H9 (cell line): ENCODE data around the gene VPS39. TPM values are rescaled to one million over a fixed set of nuclear protein-coding genes. Genes with fewer than 3 reads are reported as not detected.

ENCODE experiments used
- DNase-seq: peaks from one replicate; pipeline ENCODE4 v3.0.0-alpha.2; 2017
- H2AFZ ChIP-seq: one replicate; pipeline ENCODE4 v1.6.1; 2013; ENCODE audit warnings: mild to moderate bottlenecking, low read length, control low read depth, moderate library complexity
- H2AK5ac ChIP-seq: 2 replicates; pipeline ENCODE4 v1.6.1; 2013; ENCODE audit warnings: low read length, control low read depth, mixed read lengths; ENCODE audit not compliant: insufficient read length
- H2BK120ac ChIP-seq: one replicate; pipeline ENCODE4 v1.6.1; 2013; ENCODE audit warnings: low read depth, mild to moderate bottlenecking, low read length, control low read depth, inconsistent platforms; ENCODE audit not compliant: poor library complexity, severe bottlenecking
- H2BK12ac ChIP-seq: 2 replicates; pipeline ENCODE4 v1.6.1; 2013; ENCODE audit warnings: low read length, control low read depth, mixed read lengths, low read depth; ENCODE audit not compliant: insufficient read length
- H2BK15ac ChIP-seq: 2 replicates; pipeline ENCODE4 v1.6.1; 2013; ENCODE audit warnings: low read depth, low read length, control low read depth
- H2BK20ac ChIP-seq: one replicate; pipeline ENCODE4 v1.6.1; 2013; ENCODE audit warnings: low read depth, mild to moderate bottlenecking, low read length, control low read depth, inconsistent platforms; ENCODE audit not compliant: poor library complexity, severe bottlenecking
- H2BK5ac ChIP-seq: 2 replicates; pipeline ENCODE4 v1.6.1; 2013; ENCODE audit warnings: low read length, control low read depth, mixed read lengths; ENCODE audit not compliant: insufficient read length
- H3K14ac ChIP-seq: 2 replicates; pipeline ENCODE4 v1.6.1; 2013; ENCODE audit warnings: low read length, control low read depth; ENCODE audit not compliant: insufficient read depth
- H3K18ac ChIP-seq: 2 replicates; pipeline ENCODE4 v1.6.1; 2013; ENCODE audit warnings: low read depth, mild to moderate bottlenecking, mixed read lengths, low read length, control low read depth; ENCODE audit not compliant: insufficient read length
- H3K23ac ChIP-seq: 2 replicates; pipeline ENCODE4 v1.6.1; 2013; ENCODE audit warnings: low read length, control low read depth, mixed read lengths, low read depth; ENCODE audit not compliant: insufficient read length
- H3K23me2 ChIP-seq: 2 replicates; pipeline ENCODE4 v1.6.1; 2013; ENCODE audit warnings: low read depth, mild to moderate bottlenecking, mixed read lengths, low read length, control low read depth; ENCODE audit not compliant: insufficient read length, poor library complexity, severe bottlenecking
- H3K27ac ChIP-seq: 2 replicates; pipeline ENCODE4 v1.5.1; 2013; ENCODE audit warnings: low read length, control low read depth, mixed read lengths, low read depth; ENCODE audit not compliant: insufficient read length
- H3K27me3 ChIP-seq: 2 replicates; pipeline ENCODE4 v1.6.1; 2013; ENCODE audit warnings: low read length, control low read depth, inconsistent platforms; ENCODE audit not compliant: insufficient read depth
- H3K4ac ChIP-seq: 2 replicates; pipeline ENCODE4 v1.6.1; 2013; ENCODE audit warnings: low read depth, mild to moderate bottlenecking, control low read depth, inconsistent platforms, low read length, moderate library complexity
- H3K4me1 ChIP-seq: 2 replicates; pipeline ENCODE4 v1.6.1; 2013; ENCODE audit warnings: low read length, control low read depth, inconsistent platforms; ENCODE audit not compliant: insufficient read depth
- H3K4me2 ChIP-seq: 2 replicates; pipeline ENCODE4 v1.6.1; 2013; ENCODE audit warnings: low read length, control low read depth, mixed read lengths; ENCODE audit not compliant: insufficient read length, insufficient read depth
- H3K56ac ChIP-seq: 2 replicates; pipeline ENCODE4 v1.6.1; 2013; ENCODE audit warnings: low read depth, mild to moderate bottlenecking, mixed read lengths, low read length, control low read depth; ENCODE audit not compliant: insufficient read length
- H3K79me1 ChIP-seq: 2 replicates; pipeline ENCODE4 v1.6.1; 2013; ENCODE audit warnings: low read depth, mild to moderate bottlenecking, moderate library complexity, low read length, control low read depth, inconsistent platforms; ENCODE audit not compliant: insufficient read depth, poor library complexity, severe bottlenecking
- H3K79me2 ChIP-seq: 2 replicates; pipeline ENCODE4 v1.6.1; 2013; ENCODE audit warnings: low read length, control low read depth, inconsistent platforms; ENCODE audit not compliant: insufficient read depth
- H3K9ac ChIP-seq: 2 replicates; pipeline ENCODE4 v1.6.1; 2013; ENCODE audit warnings: low read length, control low read depth, mixed read lengths; ENCODE audit not compliant: insufficient read length; ENCODE audit errors: extremely low read depth
- H3K9me3 ChIP-seq: one replicate; pipeline ENCODE4 v1.6.1; 2013; ENCODE audit warnings: low read depth, low read length, inconsistent platforms; ENCODE audit not compliant: control insufficient read depth
- H3T11ph ChIP-seq: one replicate; pipeline ENCODE4 v1.6.1; 2013; ENCODE audit warnings: mild to moderate bottlenecking, low read length, control low read depth, inconsistent platforms
- H4K20me1 ChIP-seq: one replicate; pipeline ENCODE4 v1.6.1; 2013; ENCODE audit not compliant: control insufficient read depth, insufficient read length, insufficient read depth
- H4K5ac ChIP-seq: 2 replicates; pipeline ENCODE4 v1.6.1; 2013; ENCODE audit warnings: low read depth, mild to moderate bottlenecking, mixed read lengths, low read length, control low read depth; ENCODE audit not compliant: insufficient read length
- H4K8ac ChIP-seq: replicated peaks from 2 replicates; pipeline ENCODE4 v1.6.1; 2013; ENCODE audit warnings: low read length, control low read depth, mixed read lengths, low read depth; ENCODE audit not compliant: insufficient read length
- H4K91ac ChIP-seq: 2 replicates; pipeline ENCODE4 v1.6.1; 2013; ENCODE audit warnings: low read depth, mild to moderate bottlenecking, moderate library complexity, mixed read lengths, low read length, control low read depth; ENCODE audit not compliant: insufficient read length
- H3K27ac Mint-ChIP-seq, 3 experiments: 2 replicates in 2 of 3; 3 replicates in 1 of 3; pipeline ENCODE4 v1.8.0; 2020 to 2021; ENCODE audit warnings: mixed read lengths in 3 of 3, mild to moderate bottlenecking in 1 of 3, moderate library complexity in 1 of 3
- H3K27me3 Mint-ChIP-seq: 2 replicates; pipeline ENCODE4 v1.8.0; 2021; ENCODE audit warnings: low read depth, mild to moderate bottlenecking, moderate library complexity, mixed read lengths
- H3K36me3 Mint-ChIP-seq, 3 experiments: 2 replicates in 2 of 3; 3 replicates in 1 of 3; pipeline ENCODE4 v1.8.0; 2020 to 2021; ENCODE audit warnings: low read depth in 3 of 3, mixed read lengths in 3 of 3; ENCODE audit not compliant: insufficient read depth in 1 of 3
- H3K4me1 Mint-ChIP-seq, 2 experiments: 2 replicates each; pipeline ENCODE4 v1.8.0; 2020; ENCODE audit warnings: mixed read lengths in 2 of 2
- H3K4me3 Mint-ChIP-seq, 2 experiments: 2 replicates in 1 of 2; 3 replicates in 1 of 2; pipeline ENCODE4 v1.8.0; 2020 to 2021; ENCODE audit warnings: mild to moderate bottlenecking in 2 of 2, mixed read lengths in 2 of 2, moderate library complexity in 1 of 2
- H3K9me3 Mint-ChIP-seq, 2 experiments: 2 replicates in 1 of 2; 3 replicates in 1 of 2; pipeline ENCODE4 v1.8.0; 2020; ENCODE audit warnings: mild to moderate bottlenecking in 2 of 2, mixed read lengths in 2 of 2, moderate library complexity in 1 of 2
- WGBS: extraction: QIAGEN DNeasy Blood & Tissue Kit; methylation state at CpG from one replicate; pipeline ENCODE4 v1.1.7; 2013; ENCODE audit warnings: missing lambda C conversion rate, low lambda C conversion rate, mixed read lengths; ENCODE audit not compliant: insufficient read length; ENCODE audit errors: extremely low coverage; 5-methylcytosine and 5-hydroxymethylcytosine counted together
- total RNA-seq: library from RNA; stranded (reverse); gene quantifications from 2 replicates; pipeline ENCODE4 v1.2.1, GENCODE V29; 2021
- TF ChIP-seq, protein P1 (sequence below): fragments of 200-600 bp; sonication (generic); conservative IDR thresholded peaks from 3 replicates; pipeline ENCODE4 v1.8.0; 2021; ENCODE audit warnings: antibody characterized with exemption, mild to moderate bottlenecking

Gene VPS39
- total RNA-seq, 1 experiment from 2014 or later: 48.6 TPM

DNA sequence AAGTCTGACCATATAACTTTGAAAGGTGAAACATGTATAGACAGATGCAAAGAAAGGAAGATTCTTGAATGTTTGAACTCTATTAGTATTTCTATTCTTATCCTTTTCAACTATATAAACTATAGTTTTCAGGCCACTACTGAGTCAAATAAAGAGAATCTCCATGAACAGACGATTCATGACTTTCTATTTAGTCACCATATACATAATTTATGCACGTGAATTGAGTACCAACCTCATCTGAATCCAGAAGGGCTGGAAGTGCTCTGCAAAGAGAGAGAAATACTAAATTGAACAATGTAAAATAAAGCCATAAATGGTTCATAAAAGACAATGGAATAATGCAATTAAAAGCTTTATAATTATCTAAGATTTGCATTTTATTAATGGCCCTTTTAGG is 9.5 kb upstream of the VPS39 start:
- H3K27me3 ChIP-seq: no peaks in the 10 kb centered on the region
- H2AFZ ChIP-seq: no peak overlapping the region
- no CpG with 5 or more reads among the region's 2 CpGs for WGBS
- no peak overlapping the region for H3K4me3 Mint-ChIP-seq
- no peak overlapping the region for H4K8ac ChIP-seq
- H3K14ac ChIP-seq: no peak overlapping the region
- peaks cover 3% of the 10 kb centered on the region for H3K79me1 ChIP-seq
- peaks cover 15 to 53% (median 44%) of the 10 kb centered on the region in 3 experiments; a peak in 6 of 7 replicates for H3K36me3 Mint-ChIP-seq
- H4K91ac ChIP-seq: no peak overlapping the region
- H3K27ac ChIP-seq: no peak overlapping the region
- no peak overlapping the region for H3K27ac Mint-ChIP-seq
- no peak overlapping the region for H2BK15ac ChIP-seq
- H4K20me1 ChIP-seq: no peaks in the 10 kb centered on the region
- H3K9me3 ChIP-seq: no peaks in the 10 kb centered on the region
- H3K9ac ChIP-seq: no peak overlapping the region
- H4K5ac ChIP-seq: no peak overlapping the region
- no peak overlapping the region for H3K4ac ChIP-seq
- no peak overlapping the region for H2BK12ac ChIP-seq
- no peaks in the 10 kb centered on the region for H3K9me3 Mint-ChIP-seq
- H2BK120ac ChIP-seq: no peak overlapping the region
- H2BK20ac ChIP-seq: no peak overlapping the region
- no peak for DNase-seq
- no peak overlapping the region for H3T11ph ChIP-seq
- H2AK5ac ChIP-seq: no peak overlapping the region
- no peaks in the 10 kb centered on the region for H3K27me3 Mint-ChIP-seq
- no peaks in the 10 kb centered on the region for H3K79me2 ChIP-seq
- TF ChIP-seq, protein P1, sequence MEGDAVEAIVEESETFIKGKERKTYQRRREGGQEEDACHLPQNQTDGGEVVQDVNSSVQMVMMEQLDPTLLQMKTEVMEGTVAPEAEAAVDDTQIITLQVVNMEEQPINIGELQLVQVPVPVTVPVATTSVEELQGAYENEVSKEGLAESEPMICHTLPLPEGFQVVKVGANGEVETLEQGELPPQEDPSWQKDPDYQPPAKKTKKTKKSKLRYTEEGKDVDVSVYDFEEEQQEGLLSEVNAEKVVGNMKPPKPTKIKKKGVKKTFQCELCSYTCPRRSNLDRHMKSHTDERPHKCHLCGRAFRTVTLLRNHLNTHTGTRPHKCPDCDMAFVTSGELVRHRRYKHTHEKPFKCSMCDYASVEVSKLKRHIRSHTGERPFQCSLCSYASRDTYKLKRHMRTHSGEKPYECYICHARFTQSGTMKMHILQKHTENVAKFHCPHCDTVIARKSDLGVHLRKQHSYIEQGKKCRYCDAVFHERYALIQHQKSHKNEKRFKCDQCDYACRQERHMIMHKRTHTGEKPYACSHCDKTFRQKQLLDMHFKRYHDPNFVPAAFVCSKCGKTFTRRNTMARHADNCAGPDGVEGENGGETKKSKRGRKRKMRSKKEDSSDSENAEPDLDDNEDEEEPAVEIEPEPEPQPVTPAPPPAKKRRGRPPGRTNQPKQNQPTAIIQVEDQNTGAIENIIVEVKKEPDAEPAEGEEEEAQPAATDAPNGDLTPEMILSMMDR: no peak
- no peak overlapping the region for H2BK5ac ChIP-seq
- H3K23me2 ChIP-seq: no peaks in the 10 kb centered on the region
- H3K56ac ChIP-seq: no peak overlapping the region
- H3K4me1 ChIP-seq: no peaks in the 10 kb centered on the region
- no peak overlapping the region for H3K18ac ChIP-seq
- no peak overlapping the region for H3K23ac ChIP-seq
- H3K4me1 Mint-ChIP-seq: no peaks in the 10 kb centered on the region
- H3K4me2 ChIP-seq: no peak overlapping the region
